ENCODE results near the gene RASL11A. TPM values are rescaled to one million over a fixed set of nuclear protein-coding genes. Genes with fewer than 3 reads are reported as not detected.
"Not testable (repeated sequence)": the region's sequence is repeated elsewhere in the genome, so short reads cannot be mapped to it uniquely, and the experiment has no call there.

The RASL11A gene
- total and polyA plus RNA-seq, 2 of the 8 experiments (the other 6 are each of a cell fraction or from before 2014, with no cell fraction given) = 2.9 to 6.8 TPM

DNA sequence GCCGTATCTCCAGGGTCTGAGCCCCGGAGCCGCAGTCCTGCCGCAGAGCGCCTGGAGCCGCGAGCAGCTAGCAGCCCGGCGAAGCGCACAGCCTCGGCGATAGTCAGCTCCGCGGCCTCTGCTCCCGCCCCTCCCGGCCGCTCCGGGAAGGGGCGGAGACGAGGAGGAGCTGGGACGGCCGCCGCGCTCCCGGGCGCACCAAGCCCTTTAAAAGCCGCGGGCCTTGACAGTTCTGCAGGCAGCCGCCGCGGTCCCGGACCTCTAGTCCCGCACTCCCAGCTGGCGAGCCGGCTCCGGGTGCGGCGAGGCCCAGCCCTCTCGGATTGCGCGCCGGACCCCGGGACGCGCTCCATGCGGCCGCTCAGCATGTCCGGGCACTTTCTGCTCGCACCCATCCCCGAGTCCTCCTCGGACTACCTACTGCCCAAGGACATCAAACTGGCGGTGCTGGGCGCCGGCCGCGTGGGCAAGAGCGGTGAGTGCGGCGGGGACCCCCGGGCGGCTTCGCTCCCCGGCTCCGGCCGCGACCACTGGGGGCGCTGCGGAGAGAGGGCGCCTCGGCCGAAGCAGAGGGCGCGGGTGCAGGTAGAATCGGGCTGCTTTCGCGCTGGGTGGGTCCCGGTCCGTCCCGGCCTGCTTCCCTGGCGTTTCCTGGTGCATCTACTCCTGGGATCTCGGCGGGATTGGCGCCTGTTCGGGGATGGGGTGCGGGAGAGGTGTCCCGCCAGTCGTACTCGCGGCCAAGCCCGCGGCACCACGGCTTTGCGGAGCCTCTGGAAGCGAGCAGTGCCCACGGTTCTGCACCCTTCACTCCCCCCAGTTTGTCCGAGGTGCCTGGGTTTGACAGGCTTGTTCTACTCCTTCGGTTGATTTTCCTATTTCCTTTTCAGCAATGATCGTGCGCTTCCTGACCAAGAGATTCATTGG, at the start of gene RASL11A (continued):
- TF ChIP-seq, protein P1, sequence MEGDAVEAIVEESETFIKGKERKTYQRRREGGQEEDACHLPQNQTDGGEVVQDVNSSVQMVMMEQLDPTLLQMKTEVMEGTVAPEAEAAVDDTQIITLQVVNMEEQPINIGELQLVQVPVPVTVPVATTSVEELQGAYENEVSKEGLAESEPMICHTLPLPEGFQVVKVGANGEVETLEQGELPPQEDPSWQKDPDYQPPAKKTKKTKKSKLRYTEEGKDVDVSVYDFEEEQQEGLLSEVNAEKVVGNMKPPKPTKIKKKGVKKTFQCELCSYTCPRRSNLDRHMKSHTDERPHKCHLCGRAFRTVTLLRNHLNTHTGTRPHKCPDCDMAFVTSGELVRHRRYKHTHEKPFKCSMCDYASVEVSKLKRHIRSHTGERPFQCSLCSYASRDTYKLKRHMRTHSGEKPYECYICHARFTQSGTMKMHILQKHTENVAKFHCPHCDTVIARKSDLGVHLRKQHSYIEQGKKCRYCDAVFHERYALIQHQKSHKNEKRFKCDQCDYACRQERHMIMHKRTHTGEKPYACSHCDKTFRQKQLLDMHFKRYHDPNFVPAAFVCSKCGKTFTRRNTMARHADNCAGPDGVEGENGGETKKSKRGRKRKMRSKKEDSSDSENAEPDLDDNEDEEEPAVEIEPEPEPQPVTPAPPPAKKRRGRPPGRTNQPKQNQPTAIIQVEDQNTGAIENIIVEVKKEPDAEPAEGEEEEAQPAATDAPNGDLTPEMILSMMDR (IDR thresholded peaks at IDR 0.05; ENCODE audit: control extremely low read depth in 1 of 3, insufficient read depth in 1 of 3, low read depth in 1 of 3, low read length in 3 of 3) = peak; percentile 68 to 74 (median 71)
- TF ChIP-seq NANOG (IDR thresholded peaks at IDR 0.05; ENCODE audit: insufficient read depth, low read depth, low read length, poor library complexity, severe bottlenecking) (no peak), KDM1A (IDR thresholded peaks at IDR 0.05; ENCODE audit: borderline replicate concordance, low read length) (no peak), CTBP2 (IDR thresholded peaks at IDR 0.05; ENCODE audit: borderline replicate concordance, insufficient read depth, insufficient read length, low read length) (no peak), POLR2AphosphoS5 (IDR thresholded peaks at IDR 0.05; ENCODE audit: low read depth, low read length) (no peak; the same call in 1 of the 2 replicates)

DNA sequence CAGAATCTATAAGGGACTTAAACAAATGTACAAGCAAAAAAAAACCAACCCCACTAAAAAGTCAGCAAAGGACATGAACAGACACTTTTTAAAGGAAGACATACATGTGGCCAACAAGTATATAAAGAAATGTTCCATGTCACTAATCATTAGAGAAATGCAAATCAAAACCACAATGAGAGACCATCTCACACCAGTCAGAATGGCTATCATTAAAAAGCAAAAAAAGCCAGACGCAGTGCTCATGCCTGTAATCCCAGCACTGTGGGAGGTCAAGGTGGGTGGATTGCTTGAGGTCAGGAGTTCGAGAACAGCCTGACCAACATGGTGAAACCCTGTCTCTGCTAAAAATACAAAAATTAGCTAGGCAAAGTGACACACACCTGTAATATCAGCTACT, 48.5 kb upstream of the RASL11A start:
- DNase-seq (ENCODE audit: low read depth in 1 of 2, low spot score in 2 of 2); CTCF ChIA-PET (ENCODE audit: partially characterized antibody); H3K79me1 ChIP-seq (ENCODE audit: low read depth, low read length); H3K79me2 ChIP-seq (ENCODE audit: control insufficient read depth in 1 of 2, insufficient read depth in 2 of 2, low read length in 2 of 2); H4K8ac ChIP-seq (ENCODE audit: extremely low read depth, insufficient read depth, low read length); H3K9ac ChIP-seq (replicated peaks in 1 of 4; ENCODE audit: extremely low read depth in 1 of 4, low read depth in 3 of 4, low read length in 3 of 4); H3K27ac ChIP-seq (ENCODE audit: low read depth, low read length); H2BK120ac ChIP-seq (replicated peaks; ENCODE audit: low read depth, low read length); H3K36me3 ChIP-seq (ENCODE audit: control insufficient read depth in 2 of 4, insufficient read depth in 4 of 4, low read length in 3 of 4); H3K23me2 ChIP-seq (ENCODE audit: low read depth, low read length); H3K18ac ChIP-seq (ENCODE audit: extremely low read depth, low read length); FAIRE-seq; H4K20me1 ChIP-seq (replicated peaks in 1 of 2; ENCODE audit: control insufficient read depth in 1 of 2, insufficient read depth in 2 of 2, low read length in 2 of 2); H4K91ac ChIP-seq (replicated peaks; ENCODE audit: insufficient read length, low read length); H2BK20ac ChIP-seq (ENCODE audit: low read length); H2AK5ac ChIP-seq (ENCODE audit: low read depth, low read length); H3K4ac ChIP-seq (replicated peaks; ENCODE audit: insufficient read length, low read depth, low read length); H3K4me1 ChIP-seq (replicated peaks in 1 of 4; ENCODE audit: control insufficient read depth in 3 of 4, insufficient read depth in 4 of 4, low read length in 3 of 4); H3K27me3 ChIP-seq (replicated peaks in 1 of 4; ENCODE audit: control insufficient read depth in 3 of 4, extremely low read depth in 1 of 4, insufficient read depth in 3 of 4, low read length in 3 of 4); H3K9me3 ChIP-seq (ENCODE audit: insufficient read depth in 2 of 2, low read depth in 1 of 2, low read length in 1 of 2); H3K56ac ChIP-seq (replicated peaks; ENCODE audit: insufficient read length, low read depth, low read length); H3K14ac ChIP-seq (ENCODE audit: insufficient read length); H4K5ac ChIP-seq (ENCODE audit: insufficient read length, low read depth, low read length); H2AFZ ChIP-seq (ENCODE audit: low read length); H3K4me2 ChIP-seq (ENCODE audit: insufficient read depth in 1 of 2, low read depth in 2 of 2, low read length in 2 of 2); H2BK15ac ChIP-seq (ENCODE audit: low read length); H3K4me3 ChIP-seq (ENCODE audit: extremely low read depth in 1 of 4, insufficient read depth in 2 of 4, low read depth in 3 of 4, low read length in 4 of 4); H3K23ac ChIP-seq (ENCODE audit: insufficient read length); H2BK5ac ChIP-seq (ENCODE audit: low read depth, low read length); H2BK12ac ChIP-seq (ENCODE audit: low read depth, low read length): not testable (repeated sequence)
- 87% methylated on average over 2 of the region's 2 CpGs; no CpG with 5 or more reads in 1 of the 2 experiments for WGBS, 2 experiments (ENCODE audit: extremely low coverage in 1 of 2, insufficient coverage in 1 of 2, insufficient read length in 1 of 2, insufficient replicate concordance in 2 of 2, low coverage in 1 of 2, low lambda C conversion rate in 2 of 2, missing lambda C conversion rate in 1 of 2)
- POLR2A ChIA-PET (ENCODE audit: partially characterized antibody) = interaction anchor here (1.2 kb wide), 1 partner anchor 35 kb away, joined by 3 read pairs; no protein-coding TSS in a partner anchor

Data from H1 (cell line).